K562 (cell line): ENCODE results near the gene DTYMK. TPM values are rescaled to one million over a fixed set of nuclear protein-coding genes. Genes with fewer than 3 reads are reported as not detected.

Experiments
- BHLHE40 ChIP-seq: IDR thresholded peaks from 2 replicates; pipeline ENCODE4 v1.6.1; 2011; ENCODE audit warnings: low read length, improper control_type of control experiment
- CREB3 ChIP-seq: fragments of 450-650 bp; conservative IDR thresholded peaks from 2 replicates; pipeline ENCODE4 v1.6.1; 2016; ENCODE audit warnings: missing genetic modification characterization, low read depth, mild to moderate bottlenecking, missing compliant biosample characterization, moderate library complexity
- CXXC5 ChIP-seq: fragments of 250-450 bp; sonication (Bioruptor Pico); IDR thresholded peaks from 2 replicates; pipeline ENCODE4 v1.8.0; 2022; ENCODE audit warnings: inconsistent platforms, mild to moderate bottlenecking, moderate library complexity
- FOSL1 ChIP-seq: fragments of 200-800 bp; sonication (Bioruptor generic); conservative IDR thresholded peaks from 2 replicates; pipeline ENCODE4 v1.6.1; 2016; ENCODE audit warnings: missing genetic modification characterization, missing compliant biosample characterization
- FOXJ2 ChIP-seq: fragments of 200-800 bp; sonication (Bioruptor generic); IDR thresholded peaks from 2 replicates; pipeline ENCODE4 v1.6.1; 2016; ENCODE audit warnings: missing genetic modification characterization, missing compliant biosample characterization
- GABPB2 ChIP-seq: fragments of 250-450 bp; sonication (Bioruptor Pico); conservative IDR thresholded peaks from 2 replicates; pipeline ENCODE4 v1.5.1; 2021; ENCODE audit warnings: mild to moderate bottlenecking
- ID3 ChIP-seq, 2 experiments: fragments of 250-450 bp in 1 of 2; fragments of 450-650 bp in 1 of 2; sonication (Bioruptor Pico) in 1 of 2; IDR thresholded peaks; 2 replicates each; pipeline versions ENCODE4 v1.6.1 to v1.8.0; 2016 to 2021; ENCODE audit warnings: mild to moderate bottlenecking in 2 of 2, moderate library complexity in 2 of 2, missing compliant biosample characterization in 1 of 2, missing genetic modification characterization in 1 of 2
- KDM2B ChIP-seq: fragments of 250-450 bp; sonication (Bioruptor Pico); IDR thresholded peaks from 2 replicates; pipeline ENCODE4 v1.8.0; 2021; ENCODE audit warnings: mild to moderate bottlenecking, moderate library complexity
- KDM4B ChIP-seq, 2 experiments: fragments of 450-650 bp in 1 of 2; sonication (generic) in 1 of 2; IDR thresholded peaks; 2 replicates each; pipeline ENCODE4 v1.6.1; 2016 to 2017; ENCODE audit warnings: borderline replicate concordance in 2 of 2, antibody characterized with exemption in 1 of 2, low read depth in 1 of 2, mild to moderate bottlenecking in 1 of 2
- MYC ChIP-seq, 2 experiments: fragments of 250-450 bp in 1 of 2; sonication (Bioruptor Pico) in 1 of 2; IDR thresholded peaks; 2 replicates each; pipeline versions ENCODE4 v1.5.1 to v1.6.1; 2012 to 2021; ENCODE audit warnings: low read depth in 2 of 2, borderline replicate concordance in 1 of 2, improper control_type of control experiment in 1 of 2, low read length in 1 of 2, mild to moderate bottlenecking in 1 of 2, moderate library complexity in 1 of 2
- PCBP1 ChIP-seq: fragments of 200-400 bp; formaldehyde crosslinking; IDR thresholded peaks from 2 replicates; pipeline ENCODE4 v1.6.1; 2018; ENCODE audit warnings: mild to moderate bottlenecking, low read depth, low read length; ENCODE audit not compliant: poor library complexity, severe bottlenecking
- POLR2AphosphoS5 ChIP-seq: IDR thresholded peaks from 2 replicates; pipeline ENCODE4 v1.6.1; 2011; ENCODE audit warnings: mild to moderate bottlenecking, low read depth, low read length, moderate library complexity; ENCODE audit not compliant: control insufficient read depth, insufficient read depth
- SMARCB1 ChIP-seq: IDR thresholded peaks from 2 replicates; pipeline ENCODE4 v1.6.1; 2011; ENCODE audit warnings: improper control_type of control experiment, low read depth; ENCODE audit not compliant: insufficient read length
- SRSF1 ChIP-seq: fragments of 200-400 bp; formaldehyde crosslinking; IDR thresholded peaks from 2 replicates; pipeline ENCODE4 v1.6.1; 2017; ENCODE audit warnings: mild to moderate bottlenecking, low read depth, low read length, moderate library complexity
- TCF3 ChIP-seq: sonication (generic); formaldehyde crosslinking; IDR thresholded peaks from 2 replicates; pipeline ENCODE4 v1.4.0; 2020; ENCODE audit warnings: mild to moderate bottlenecking, missing genetic modification reagents
- U2AF1 ChIP-seq: fragments of 200-400 bp; formaldehyde crosslinking; optimal IDR thresholded peaks from 2 replicates; pipeline ENCODE3; 2017; ENCODE audit warnings: mild to moderate bottlenecking, low read depth, low read length, moderate library complexity
- ZNF133 ChIP-seq: fragments of 250-450 bp; sonication (Bioruptor Pico); IDR thresholded peaks from 2 replicates; pipeline ENCODE4 v1.4.0; 2020; ENCODE audit warnings: mild to moderate bottlenecking
- ZNF23 ChIP-seq: fragments of 250-450 bp; sonication (Bioruptor Pico); IDR thresholded peaks from 2 replicates; pipeline ENCODE4 v1.4.0; 2020; ENCODE audit warnings: mild to moderate bottlenecking
- polyA plus RNA-seq, 8 experiments: library from polyadenylated mRNA; depleted of rRNA in 4 of 8; stranded (reverse) in 5 of 8; unstranded in 3 of 8; fragments of >200 nt; fragmentation: Nextera tagmentation in 2 of 8; fragmentation: Illumina TruSeq in 1 of 8; extraction: Ambion mirVana in 2 of 8; extraction: Trizol in 1 of 8; gene quantifications; 2 replicates each; pipeline versions ENCODE4 v1.2.1 to v1.2.3, GENCODE V29; 2011 to 2014; ENCODE audit warnings: inconsistent platforms in 1 of 8, missing spikeins in 1 of 8
- total RNA-seq, 7 experiments: library from RNA; depleted of rRNA in 6 of 7; stranded (reverse); fragments of >200 nt in 6 of 7; fragmentation: Illumina TruSeq in 2 of 7; extraction: Trizol in 2 of 7; gene quantifications; 2 replicates each; pipeline versions ENCODE4 v1.2.1 to v1.2.3, GENCODE V29; 2011 to 2021; ENCODE audit warnings: low replicate concordance in 1 of 7
- TF ChIP-seq, protein P1 (sequence below): sonication (generic); formaldehyde crosslinking; IDR thresholded peaks from 2 replicates; pipeline ENCODE4 v1.8.0; 2022; ENCODE audit warnings: mild to moderate bottlenecking, missing genetic modification reagents

DTYMK gene
- total and polyA plus RNA-seq, 9 of the 15 experiments (the other 6 are each of a cell fraction or from before 2014, with no cell fraction given), result 8.2 to 85.0 (median 47.9) TPM

- TF ChIP-seq CXXC5 (CRISPR knock-in tag), result peak; percentile 93
- TF ChIP-seq MYC (IDR thresholded peaks at IDR 0.05; ENCODE audit: low read depth, low read length), result peak; percentile 54; the same call in 1 of the 2 replicates
- TF ChIP-seq MYC (CRISPR knock-in tag; IDR thresholded peaks at IDR 0.05; ENCODE audit: borderline replicate concordance, low read depth), result no peak
- no peak; the same call in 1 of the 2 replicates for TF ChIP-seq TCF3
- TF ChIP-seq U2AF1, result peak; percentile 49
- no peak for TF ChIP-seq ZNF133
- TF ChIP-seq GABPB2 (CRISPR knock-in tag), result no peak
- TF ChIP-seq PCBP1, result peak; percentile 6
- TF ChIP-seq KDM4B (IDR thresholded peaks at IDR 0.05; ENCODE audit: borderline replicate concordance in 2 of 2, low read depth in 1 of 2), result no peak; a peak in 1 of 4 replicates
- peak; percentile 59; the same call in 1 of the 2 replicates for TF ChIP-seq BHLHE40
- peak; percentile 58; the same call in 1 of the 2 replicates for TF ChIP-seq FOXJ2 (tag)
- TF ChIP-seq POLR2AphosphoS5, result peak; percentile 59; the same call in 1 of the 2 replicates
- TF ChIP-seq SRSF1, result no peak
- TF ChIP-seq FOSL1 (tag), result peak; percentile 50
- no peak for TF ChIP-seq SMARCB1
- TF ChIP-seq, protein P1, sequence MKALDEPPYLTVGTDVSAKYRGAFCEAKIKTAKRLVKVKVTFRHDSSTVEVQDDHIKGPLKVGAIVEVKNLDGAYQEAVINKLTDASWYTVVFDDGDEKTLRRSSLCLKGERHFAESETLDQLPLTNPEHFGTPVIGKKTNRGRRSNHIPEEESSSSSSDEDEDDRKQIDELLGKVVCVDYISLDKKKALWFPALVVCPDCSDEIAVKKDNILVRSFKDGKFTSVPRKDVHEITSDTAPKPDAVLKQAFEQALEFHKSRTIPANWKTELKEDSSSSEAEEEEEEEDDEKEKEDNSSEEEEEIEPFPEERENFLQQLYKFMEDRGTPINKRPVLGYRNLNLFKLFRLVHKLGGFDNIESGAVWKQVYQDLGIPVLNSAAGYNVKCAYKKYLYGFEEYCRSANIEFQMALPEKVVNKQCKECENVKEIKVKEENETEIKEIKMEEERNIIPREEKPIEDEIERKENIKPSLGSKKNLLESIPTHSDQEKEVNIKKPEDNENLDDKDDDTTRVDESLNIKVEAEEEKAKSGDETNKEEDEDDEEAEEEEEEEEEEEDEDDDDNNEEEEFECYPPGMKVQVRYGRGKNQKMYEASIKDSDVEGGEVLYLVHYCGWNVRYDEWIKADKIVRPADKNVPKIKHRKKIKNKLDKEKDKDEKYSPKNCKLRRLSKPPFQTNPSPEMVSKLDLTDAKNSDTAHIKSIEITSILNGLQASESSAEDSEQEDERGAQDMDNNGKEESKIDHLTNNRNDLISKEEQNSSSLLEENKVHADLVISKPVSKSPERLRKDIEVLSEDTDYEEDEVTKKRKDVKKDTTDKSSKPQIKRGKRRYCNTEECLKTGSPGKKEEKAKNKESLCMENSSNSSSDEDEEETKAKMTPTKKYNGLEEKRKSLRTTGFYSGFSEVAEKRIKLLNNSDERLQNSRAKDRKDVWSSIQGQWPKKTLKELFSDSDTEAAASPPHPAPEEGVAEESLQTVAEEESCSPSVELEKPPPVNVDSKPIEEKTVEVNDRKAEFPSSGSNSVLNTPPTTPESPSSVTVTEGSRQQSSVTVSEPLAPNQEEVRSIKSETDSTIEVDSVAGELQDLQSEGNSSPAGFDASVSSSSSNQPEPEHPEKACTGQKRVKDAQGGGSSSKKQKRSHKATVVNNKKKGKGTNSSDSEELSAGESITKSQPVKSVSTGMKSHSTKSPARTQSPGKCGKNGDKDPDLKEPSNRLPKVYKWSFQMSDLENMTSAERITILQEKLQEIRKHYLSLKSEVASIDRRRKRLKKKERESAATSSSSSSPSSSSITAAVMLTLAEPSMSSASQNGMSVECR (CRISPR knock-in tag), result 0 out of 2 replicates have a peak, but pooled peaks have one; percentile 59
- 0 out of 2 replicates have a peak, but pooled peaks have one; percentile 11 for TF ChIP-seq KDM2B
- TF ChIP-seq CREB3 (tag), result peak; percentile 87; the same call in 1 of the 2 replicates
- TF ChIP-seq ZNF23, result no peak
- TF ChIP-seq ID3 (CRISPR knock-in tag; IDR thresholded peaks at IDR 0.05), result no peak
- peak; percentile 66 for TF ChIP-seq ID3 (tag; IDR thresholded peaks at IDR 0.05)
These were observed 49.4 kb downstream of the DTYMK start, which contains the start of the genes ATG4B and THAP4 (continued) for GRCh38 chr2:241637018-241637794.
